A549 (cell line): ENCODE results near the gene RARG. TPM values are rescaled to one million over a fixed set of nuclear protein-coding genes. Genes with fewer than 3 reads are reported as not detected.

Experiments used
- ATAC-seq, 2 experiments: fragments of 200-7000 bp in 1 of 2; fragments of >200 bp in 1 of 2; cut with Nextera tagmentation in 1 of 2; cut with Tn5 transposase in 1 of 2; 3 replicates each; pipeline versions ENCODE4 v1.8.0 to v1.9.1; 2018 to 2020; ENCODE audit warnings: mild to moderate bottlenecking in 1 of 2, moderate library complexity in 1 of 2
- CTCF ChIA-PET: fragments of 300-600 bp; sonication (Branson Sonifier 250); formaldehyde crosslinking; extraction: SDS; loops from one replicate; lab custom pipeline; 2021; ENCODE audit warnings: antibody characterized with exemption, inconsistent platforms; lab: Yijun Ruan, JAX
- POLR2A ChIA-PET: fragments of 350-600 bp; formaldehyde crosslinking; extraction: SDS; loops from one replicate; lab custom pipeline; 2021; ENCODE audit warnings: antibody characterized with exemption, inconsistent platforms; lab: Yijun Ruan, JAX
- DNase-seq, 2 experiments: peaks; one replicate each; pipeline versions ENCODE4 v3.0.0 to v3.0.0-alpha.2; 2011 to 2016; ENCODE audit warnings: low read depth in 1 of 2, low spot score in 1 of 2
- FAIRE-seq: peaks from 2 replicates; lab custom pipeline; 2011; peaks lifted over from hg19 to GRCh38; lab: Jason Lieb, UNC
- H3K27ac ChIP-seq, 2 experiments: fragments of >200 bp; sonication (Bioruptor Twin); formaldehyde crosslinking; 3 replicates each; pipeline ENCODE4 v1.5.1; 2016 to 2017
- H3K4me1 ChIP-seq: fragments of >200 bp; sonication (Bioruptor Twin); formaldehyde crosslinking; 3 replicates; pipeline ENCODE4 v1.6.1; 2016
- H3K4me2 ChIP-seq: fragments of >200 bp; sonication (Bioruptor Twin); formaldehyde crosslinking; 3 replicates; pipeline ENCODE4 v1.6.1; 2016
- H3K4me3 ChIP-seq: fragments of >200 bp; sonication (Bioruptor Twin); formaldehyde crosslinking; 3 replicates; pipeline ENCODE4 v1.5.1; 2016
- H3K9me3 ChIP-seq: fragments of >200 bp; sonication (Bioruptor Twin); formaldehyde crosslinking; 3 replicates; pipeline ENCODE4 v1.6.1; 2016
- CEBPB ChIP-seq, 2 experiments: fragments of >200 bp in 1 of 2; sonication (Bioruptor Twin) in 1 of 2; formaldehyde crosslinking in 1 of 2; IDR thresholded peaks; 2 replicates each; pipeline ENCODE4 v1.6.1; 2012 to 2016
- CHD2 ChIP-seq: fragments of 150-350 bp; IDR thresholded peaks from 2 replicates; pipeline ENCODE4 v1.6.1; 2014; ENCODE audit warnings: low read length; ENCODE audit not compliant: partially characterized antibody
- CHD4 ChIP-seq: fragments of 200-600 bp; sonication (generic); IDR thresholded peaks from 2 replicates; pipeline ENCODE4 v1.6.1; 2016; ENCODE audit warnings: antibody characterized with exemption, mild to moderate bottlenecking, borderline replicate concordance
- E2F6 ChIP-seq: IDR thresholded peaks from 2 replicates; pipeline ENCODE4 v1.6.1; 2012; ENCODE audit warnings: low read depth, borderline replicate concordance
- EHMT2 ChIP-seq: fragments of 200-600 bp; sonication (generic); IDR thresholded peaks from 2 replicates; pipeline ENCODE4 v1.6.1; 2016; ENCODE audit warnings: antibody characterized with exemption, low read depth, mild to moderate bottlenecking, moderate library complexity
- EP300 ChIP-seq, 2 experiments: fragments of >200 bp; sonication (Bioruptor Twin); formaldehyde crosslinking; IDR thresholded peaks; 2 replicates in 1 of 2; 3 replicates in 1 of 2; pipeline ENCODE4 v1.6.1; 2016 to 2017
- ESRRA ChIP-seq: fragments of 150-350 bp; IDR thresholded peaks from 2 replicates; pipeline ENCODE4 v1.6.1; 2014; ENCODE audit warnings: mild to moderate bottlenecking, low read length, borderline replicate concordance
- FOXS1 ChIP-seq: fragments of 250-450 bp; sonication (Bioruptor Pico); IDR thresholded peaks from 2 replicates; pipeline ENCODE4 v1.5.0; 2020; ENCODE audit warnings: mild to moderate bottlenecking, moderate library complexity
- GATA3 ChIP-seq: IDR thresholded peaks from 2 replicates; pipeline ENCODE4 v1.6.1; 2012; ENCODE audit warnings: borderline replicate concordance
- HDAC2 ChIP-seq: fragments of 200-600 bp; sonication (generic); IDR thresholded peaks from 2 replicates; pipeline ENCODE4 v1.6.1; 2016
- HEYL ChIP-seq: fragments of 250-450 bp; sonication (Bioruptor Pico); IDR thresholded peaks from 2 replicates; pipeline ENCODE4 v1.8.0; 2021; ENCODE audit warnings: mild to moderate bottlenecking, moderate library complexity
- HOXB5 ChIP-seq: fragments of 250-450 bp; sonication (Bioruptor Pico); IDR thresholded peaks from 2 replicates; pipeline ENCODE4 v1.5.0; 2020; ENCODE audit warnings: mild to moderate bottlenecking, moderate library complexity
- JUNB ChIP-seq: fragments of >200 bp; sonication (Bioruptor Twin); formaldehyde crosslinking; IDR thresholded peaks from 2 replicates; pipeline ENCODE4 v1.6.1; 2016
- KDM1A ChIP-seq: fragments of 200-600 bp; sonication (generic); IDR thresholded peaks from 2 replicates; pipeline ENCODE4 v1.6.1; 2016; ENCODE audit warnings: low read depth, mild to moderate bottlenecking
- NR3C1 ChIP-seq: fragments of >200 bp; sonication (Bioruptor Twin); formaldehyde crosslinking; IDR thresholded peaks from 3 replicates; pipeline ENCODE4 v1.6.1; 2017
- POLR2A ChIP-seq: IDR thresholded peaks from 2 replicates; pipeline ENCODE4 v1.6.1; 2012; ENCODE audit warnings: mild to moderate bottlenecking, low read length
- POLR2AphosphoS2 ChIP-seq: conservative IDR thresholded peaks from 2 replicates; pipeline ENCODE4 v1.6.1; 2012; ENCODE audit warnings: low read length, improper control_type of control experiment, inconsistent platforms
- RAD21 ChIP-seq, 2 experiments: fragments of >200 bp in 1 of 2; sonication (Bioruptor Twin) in 1 of 2; formaldehyde crosslinking in 1 of 2; IDR thresholded peaks in 1 of 2; conservative IDR thresholded peaks in 1 of 2; 2 replicates in 1 of 2; 3 replicates in 1 of 2; pipeline ENCODE4 v1.6.1; 2012 to 2018; ENCODE audit warnings: inconsistent platforms in 1 of 2
- RARB ChIP-seq: fragments of 250-450 bp; sonication (Bioruptor Pico); IDR thresholded peaks from 2 replicates; pipeline ENCODE4 v1.8.0; 2021; ENCODE audit warnings: mild to moderate bottlenecking, moderate library complexity
- RCOR1 ChIP-seq: fragments of 150-350 bp; IDR thresholded peaks from 2 replicates; pipeline ENCODE4 v1.6.1; 2014; ENCODE audit warnings: antibody characterized with exemption, low read length, low read depth
- RNF2 ChIP-seq: fragments of 200-600 bp; sonication (generic); IDR thresholded peaks from 2 replicates; pipeline ENCODE4 v1.6.1; 2016; ENCODE audit warnings: low read depth, mild to moderate bottlenecking, antibody characterized with exemption, moderate library complexity, borderline replicate concordance
- SMC3 ChIP-seq: fragments of >200 bp; sonication (Bioruptor Twin); formaldehyde crosslinking; IDR thresholded peaks from 3 replicates; pipeline ENCODE4 v1.6.1; 2018; ENCODE audit warnings: inconsistent platforms
- SREBF2 ChIP-seq: fragments of 450-650 bp; IDR thresholded peaks from 2 replicates; pipeline ENCODE4 v1.6.1; 2014; ENCODE audit warnings: mild to moderate bottlenecking, moderate library complexity
- TFCP2L1 ChIP-seq: fragments of 250-450 bp; sonication (Bioruptor Pico); IDR thresholded peaks from 2 replicates; pipeline ENCODE4 v1.5.0; 2021; ENCODE audit warnings: mild to moderate bottlenecking
- ZC3H11A ChIP-seq: fragments of 450-650 bp; IDR thresholded peaks from 2 replicates; pipeline ENCODE4 v1.6.1; 2014; ENCODE audit warnings: antibody characterized with exemption, mild to moderate bottlenecking
- ZFP36 ChIP-seq: fragments of 450-650 bp; IDR thresholded peaks from 2 replicates; pipeline ENCODE4 v1.6.1; 2014; ENCODE audit warnings: borderline replicate concordance; ENCODE audit not compliant: partially characterized antibody
- ZNF302 ChIP-seq: fragments of 250-450 bp; sonication (Bioruptor Pico); IDR thresholded peaks from 2 replicates; pipeline ENCODE4 v1.9.0; 2021; ENCODE audit warnings: inconsistent platforms, mild to moderate bottlenecking, moderate library complexity
- WGBS: methylation state at CpG from one replicate; pipeline ENCODE4 v1.1.6; 2017; ENCODE audit errors: missing lambda C conversion rate; 5-methylcytosine and 5-hydroxymethylcytosine counted together
- polyA plus RNA-seq, 4 experiments: library from polyadenylated mRNA; depleted of rRNA in 3 of 4; stranded (reverse); fragments of >200 nt; fragmentation: RNase III in 1 of 4; extraction: RNeasy Plus Mini Kit Qiagen cat#74134 plus additional on column Dnase treatment in 1 of 4; gene quantifications; 2 replicates in 3 of 4; 3 replicates in 1 of 4; pipeline ENCODE4 v1.2.3, GENCODE V29; 2011 to 2017
- TF ChIP-seq, protein P1 (sequence below): fragments of 200-600 bp; sonication (generic); IDR thresholded peaks from 2 replicates; pipeline ENCODE4 v1.6.1; 2016; ENCODE audit warnings: antibody characterized with exemption, mild to moderate bottlenecking, moderate library complexity
- TF ChIP-seq, protein P2 (sequence below): fragments of 150-350 bp; IDR thresholded peaks from 2 replicates; pipeline ENCODE4 v1.6.1; 2014; ENCODE audit warnings: low read depth, mild to moderate bottlenecking, low read length

Gene RARG
- polyA plus RNA-seq, 2 of the 4 experiments (the other 2 are of a cell fraction): 15.6 to 17.2 TPM

DNA sequence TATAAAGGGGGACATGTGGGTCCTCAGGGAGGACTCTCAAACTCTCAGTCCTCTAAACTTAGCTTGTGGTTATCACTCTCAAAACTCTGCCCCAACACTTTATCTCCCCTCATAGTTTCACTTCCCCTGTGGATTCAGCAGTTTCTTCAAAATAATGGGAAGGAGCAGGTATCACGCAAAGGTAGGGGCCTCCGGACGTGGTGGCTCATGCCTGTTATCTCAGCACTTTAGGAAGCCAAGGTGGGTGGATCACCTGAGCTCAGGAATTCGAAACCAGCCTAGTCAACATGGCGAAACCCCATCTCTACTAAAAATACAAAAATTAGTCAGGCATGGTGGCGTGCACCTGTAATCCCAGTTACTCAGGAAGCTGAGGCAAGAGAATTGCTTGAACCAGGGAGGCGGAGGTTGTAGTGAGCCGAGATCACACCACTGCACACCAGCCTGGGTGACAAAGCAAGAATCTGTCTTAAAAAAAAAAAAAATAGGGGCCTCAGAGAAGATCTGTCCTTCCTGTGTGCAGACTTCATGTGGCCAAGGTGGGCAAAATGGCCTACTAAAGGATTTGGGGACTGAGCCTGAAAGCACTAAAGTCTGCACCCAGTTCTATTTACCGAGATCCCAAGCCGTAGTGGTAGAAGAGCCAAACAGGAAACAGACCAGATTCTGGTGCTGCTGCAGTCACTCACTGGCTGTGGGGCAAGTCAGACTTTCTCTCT lies 31.4 kb downstream of the RARG start (continued):
- TF ChIP-seq CEBPB (IDR thresholded peaks at IDR 0.05): no peak
- no peak for TF ChIP-seq HEYL (CRISPR knock-in tag)
- no peak for TF ChIP-seq HDAC2
- TF ChIP-seq CHD2: no peak
- no peak for TF ChIP-seq ZC3H11A
- no peak for TF ChIP-seq EHMT2
- TF ChIP-seq, protein P1, sequence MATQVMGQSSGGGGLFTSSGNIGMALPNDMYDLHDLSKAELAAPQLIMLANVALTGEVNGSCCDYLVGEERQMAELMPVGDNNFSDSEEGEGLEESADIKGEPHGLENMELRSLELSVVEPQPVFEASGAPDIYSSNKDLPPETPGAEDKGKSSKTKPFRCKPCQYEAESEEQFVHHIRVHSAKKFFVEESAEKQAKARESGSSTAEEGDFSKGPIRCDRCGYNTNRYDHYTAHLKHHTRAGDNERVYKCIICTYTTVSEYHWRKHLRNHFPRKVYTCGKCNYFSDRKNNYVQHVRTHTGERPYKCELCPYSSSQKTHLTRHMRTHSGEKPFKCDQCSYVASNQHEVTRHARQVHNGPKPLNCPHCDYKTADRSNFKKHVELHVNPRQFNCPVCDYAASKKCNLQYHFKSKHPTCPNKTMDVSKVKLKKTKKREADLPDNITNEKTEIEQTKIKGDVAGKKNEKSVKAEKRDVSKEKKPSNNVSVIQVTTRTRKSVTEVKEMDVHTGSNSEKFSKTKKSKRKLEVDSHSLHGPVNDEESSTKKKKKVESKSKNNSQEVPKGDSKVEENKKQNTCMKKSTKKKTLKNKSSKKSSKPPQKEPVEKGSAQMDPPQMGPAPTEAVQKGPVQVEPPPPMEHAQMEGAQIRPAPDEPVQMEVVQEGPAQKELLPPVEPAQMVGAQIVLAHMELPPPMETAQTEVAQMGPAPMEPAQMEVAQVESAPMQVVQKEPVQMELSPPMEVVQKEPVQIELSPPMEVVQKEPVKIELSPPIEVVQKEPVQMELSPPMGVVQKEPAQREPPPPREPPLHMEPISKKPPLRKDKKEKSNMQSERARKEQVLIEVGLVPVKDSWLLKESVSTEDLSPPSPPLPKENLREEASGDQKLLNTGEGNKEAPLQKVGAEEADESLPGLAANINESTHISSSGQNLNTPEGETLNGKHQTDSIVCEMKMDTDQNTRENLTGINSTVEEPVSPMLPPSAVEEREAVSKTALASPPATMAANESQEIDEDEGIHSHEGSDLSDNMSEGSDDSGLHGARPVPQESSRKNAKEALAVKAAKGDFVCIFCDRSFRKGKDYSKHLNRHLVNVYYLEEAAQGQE: no peak

GRCh38 chr12:53200107-53200457 lies 31.9 kb downstream of the RARG start:
- ChIA-PET POLR2A (no interaction called here), CTCF (interaction anchor here (1.7 to 36.2 kb wide), 7 partner anchors 11 to 135 kb away, joined by 3 to 1046 read pairs (median 163); partner anchors contain the start of genes AAAS, CSAD, ITGB7 and MYG1)
- WGBS: 81% methylated on average over 2 of the region's 2 CpGs
- FAIRE-seq: no peak
- Histone ChIP-seq H3K4me1 (peaks cover 21% of the 10 kb centered on the region), H3K4me3 (no peak overlapping the region), H3K4me2 (no peak overlapping the region), H3K27ac (no peak overlapping the region), H3K9me3 (no peaks in the 10 kb centered on the region)
- no peak for ATAC-seq
- no peak for TF ChIP-seq NR3C1
- TF ChIP-seq EP300 (IDR thresholded peaks at IDR 0.05): no peak
- no peak for TF ChIP-seq KDM1A
- no peak for TF ChIP-seq GATA3
- TF ChIP-seq TFCP2L1 (CRISPR knock-in tag): no peak
- no peak for TF ChIP-seq RARB (CRISPR knock-in tag)
- no peak for TF ChIP-seq ZNF302 (CRISPR knock-in tag)
- TF ChIP-seq, protein P2, sequence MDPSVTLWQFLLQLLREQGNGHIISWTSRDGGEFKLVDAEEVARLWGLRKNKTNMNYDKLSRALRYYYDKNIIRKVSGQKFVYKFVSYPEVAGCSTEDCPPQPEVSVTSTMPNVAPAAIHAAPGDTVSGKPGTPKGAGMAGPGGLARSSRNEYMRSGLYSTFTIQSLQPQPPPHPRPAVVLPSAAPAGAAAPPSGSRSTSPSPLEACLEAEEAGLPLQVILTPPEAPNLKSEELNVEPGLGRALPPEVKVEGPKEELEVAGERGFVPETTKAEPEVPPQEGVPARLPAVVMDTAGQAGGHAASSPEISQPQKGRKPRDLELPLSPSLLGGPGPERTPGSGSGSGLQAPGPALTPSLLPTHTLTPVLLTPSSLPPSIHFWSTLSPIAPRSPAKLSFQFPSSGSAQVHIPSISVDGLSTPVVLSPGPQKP: no peak
- TF ChIP-seq FOXS1 (CRISPR knock-in tag): no peak
- TF ChIP-seq POLR2A: no peak
- no peak for TF ChIP-seq POLR2AphosphoS2
- no peak for TF ChIP-seq RAD21 (conservative IDR thresholded peaks at IDR 0.05 in 1 of 2, IDR thresholded peaks at IDR 0.05 in 1 of 2)
- no peak for TF ChIP-seq JUNB
- TF ChIP-seq HOXB5 (CRISPR knock-in tag): no peak
- no peak for TF ChIP-seq SREBF2
- no peak for DNase-seq

DNA sequence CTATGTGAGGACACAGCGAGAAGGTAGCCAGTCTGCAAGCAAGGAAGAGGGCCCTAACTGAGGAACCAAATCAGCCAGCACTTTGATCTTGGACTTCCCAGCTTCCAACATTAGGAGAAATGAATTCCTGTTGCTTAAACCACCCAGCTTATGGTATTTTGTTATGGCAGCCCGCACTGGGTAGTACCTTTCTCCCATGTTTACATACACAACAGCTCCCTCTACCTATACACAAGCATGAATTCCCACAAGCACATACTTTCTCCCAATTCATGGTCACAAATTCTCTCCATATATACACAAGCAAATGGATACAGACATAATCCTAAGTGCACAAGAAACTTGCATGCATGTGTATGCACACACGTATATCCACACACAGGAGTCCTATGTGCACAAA lies 32.3 kb downstream of the RARG start:
- FAIRE-seq: no peak

More for the DNA sequence above, 32.3 kb downstream of the RARG start:
- Histone ChIP-seq H3K4me2 (no peak overlapping the region), H3K4me3 (no peak overlapping the region), H3K9me3 (no peaks in the 10 kb centered on the region), H3K27ac (no peak overlapping the region), H3K4me1 (peaks cover 22% of the 10 kb centered on the region)
- TF ChIP-seq CHD4 (no peak), E2F6 (no peak), POLR2AphosphoS2 (no peak), ESRRA (no peak), RNF2 (no peak), TFCP2L1 (CRISPR knock-in tag) (no peak), RCOR1 (no peak), SMC3 (no peak), ZFP36 (no peak), ZC3H11A (no peak)
- TF ChIP-seq, protein P2: no peak
- ChIA-PET CTCF (interaction anchor here (1.7 to 36.2 kb wide), 8 partner anchors 12 to 135 kb away, joined by 3 to 1046 read pairs (median 152); partner anchors contain the start of genes AAAS, CSAD, ITGB7 and MYG1), POLR2A (interaction anchor here (2.8 kb wide), 1 partner anchor 121 kb away, joined by 12 read pairs; the partner anchor contains the start of gene SPRYD3)
- no peak for ATAC-seq
- WGBS: 82% methylated on average over 3 of the region's 3 CpGs
- no peak for DNase-seq
